Measurements from ENCODE around the gene NUP62.
"Not testable (repeated sequence)": the region's sequence is repeated elsewhere in the genome, so short reads cannot be mapped to it uniquely, and the experiment has no call there.

The NUP62 gene

GRCh38 chr19:49929121-49929610, at the start of gene NUP62, which contains the start of gene ATF5:
Gene NUP62 (minus strand): TSS chr19:49929504. CDS start chr19:49909807, 19,697 bp downstream.
Gene ATF5 (plus strand): TSS chr19:49929205. CDS start chr19:49930851, 1,646 bp downstream.
- peak; percentile 94 for DNase-seq

GRCh38 chr19:49978324-49978723, 49.0 kb upstream of the NUP62 start:
- no peak for DNase-seq

GRCh38 chr19:49977881-49978280, 48.6 kb upstream of the NUP62 start:
- no peak for DNase-seq

GRCh38 chr19:49977076-49977475, 47.8 kb upstream of the NUP62 start:
- no peak for DNase-seq

GRCh38 chr19:49976496-49976895, 47.2 kb upstream of the NUP62 start:
- no peak for DNase-seq

GRCh38 chr19:49975051-49975450, 45.7 kb upstream of the NUP62 start:
- no peak for DNase-seq

GRCh38 chr19:49973987-49974386, 44.7 kb upstream of the NUP62 start:
- no peak for DNase-seq

- no peak for DNase-seq
Measured at GRCh38 chr19:49972841-49973240, 43.5 kb upstream of the NUP62 start.

- no peak for DNase-seq
Measured at GRCh38 chr19:49971991-49972411, 42.7 kb upstream of the NUP62 start.

GRCh38 chr19:49969355-49969754, 40.1 kb upstream of the NUP62 start:
- not testable (repeated sequence) for DNase-seq

- DNase-seq, result no peak
Measured at GRCh38 chr19:49968279-49968922, 39.1 kb upstream of the NUP62 start.

- not testable (repeated sequence) for DNase-seq
Measured at GRCh38 chr19:49960980-49961379, 31.7 kb upstream of the NUP62 start, which contains the start of gene SIGLEC11. Gene SIGLEC11 (minus strand): TSS chr19:49961172. CDS start chr19:49961081, 91 bp downstream.

- DNase-seq, result not testable (repeated sequence)
Measured at GRCh38 chr19:49959892-49960291, 30.6 kb upstream of the NUP62 start.

- DNase-seq, result not testable (repeated sequence)
Measured at GRCh38 chr19:49958596-49958995, 29.3 kb upstream of the NUP62 start.

- not testable (repeated sequence) for DNase-seq
Measured at GRCh38 chr19:49958144-49958543, 28.8 kb upstream of the NUP62 start.

- DNase-seq, result no peak
Measured at GRCh38 chr19:49957262-49957915, 28.1 kb upstream of the NUP62 start.

- DNase-seq, result no peak
Measured at GRCh38 chr19:49956115-49956495, 26.8 kb upstream of the NUP62 start.

GRCh38 chr19:49954933-49955332, 25.6 kb upstream of the NUP62 start:
- no peak for DNase-seq

- DNase-seq, result no peak
Measured at GRCh38 chr19:49954092-49954829, 25.0 kb upstream of the NUP62 start.

- no peak for DNase-seq
Measured at GRCh38 chr19:49953416-49953815, 24.1 kb upstream of the NUP62 start.

- DNase-seq, result no peak
Measured at GRCh38 chr19:49952906-49953305, 23.6 kb upstream of the NUP62 start.

GRCh38 chr19:49952479-49952836, 23.2 kb upstream of the NUP62 start:
- no peak for DNase-seq

GRCh38 chr19:49951806-49952478, 22.6 kb upstream of the NUP62 start:
- DNase-seq, result no peak
